Measurements from ENCODE around the gene OR4F15.
"Not testable (repeated sequence)": the region's sequence is repeated elsewhere in the genome, so short reads cannot be mapped to it uniquely, and the experiment has no call there.

The OR4F15 gene

GRCh38 chr15:101811902-101812301, at the start of gene OR4F15:
TSS of gene OR4F15 (plus strand) at chr15:101812202. CDS start at chr15:101818187, 5,985 bp downstream.
- no peak for DNase-seq (ENCODE audit: low spot score)

- DNase-seq (ENCODE audit: low spot score), result not testable (repeated sequence)
These were observed 47.2 kb upstream of the OR4F15 start for GRCh38 chr15:101764669-101765339.

- not testable (repeated sequence) for DNase-seq (ENCODE audit: low spot score)
These were observed 46.7 kb upstream of the OR4F15 start for GRCh38 chr15:101765340-101765671.

GRCh38 chr15:101765772-101766456, 46.1 kb upstream of the OR4F15 start:
- DNase-seq (ENCODE audit: low spot score), result no peak

GRCh38 chr15:101767083-101767640, 44.8 kb upstream of the OR4F15 start:
- DNase-seq (ENCODE audit: low spot score), result not testable (repeated sequence)

GRCh38 chr15:101772921-101773320, 39.1 kb upstream of the OR4F15 start:
- no peak for DNase-seq (ENCODE audit: low spot score)

GRCh38 chr15:101773496-101774100, 38.4 kb upstream of the OR4F15 start:
- DNase-seq (ENCODE audit: low spot score), result no peak

GRCh38 chr15:101775136-101775535, 36.9 kb upstream of the OR4F15 start:
- DNase-seq (ENCODE audit: low spot score), result no peak

- not testable (repeated sequence) for DNase-seq (ENCODE audit: low spot score)
These were observed 33.4 kb upstream of the OR4F15 start for GRCh38 chr15:101778576-101778975.

- not testable (repeated sequence) for DNase-seq (ENCODE audit: low spot score)
These were observed 31.8 kb upstream of the OR4F15 start for GRCh38 chr15:101780225-101780624.

GRCh38 chr15:101781928-101782327, 30.1 kb upstream of the OR4F15 start:
- DNase-seq (ENCODE audit: low spot score), result no peak

GRCh38 chr15:101784644-101785043, 27.4 kb upstream of the OR4F15 start:
- no peak for DNase-seq (ENCODE audit: low spot score)

GRCh38 chr15:101786422-101786821, 25.6 kb upstream of the OR4F15 start:
- DNase-seq (ENCODE audit: low spot score), result not testable (repeated sequence)

- not testable (repeated sequence) for DNase-seq (ENCODE audit: low spot score)
These were observed 24.0 kb upstream of the OR4F15 start for GRCh38 chr15:101788001-101788400.

GRCh38 chr15:101788503-101789269, 23.3 kb upstream of the OR4F15 start:
- not testable (repeated sequence) for DNase-seq (ENCODE audit: low spot score)

GRCh38 chr15:101790748-101791147, 21.3 kb upstream of the OR4F15 start:
- DNase-seq (ENCODE audit: low spot score), result not testable (repeated sequence)

GRCh38 chr15:101793981-101794380, 18.0 kb upstream of the OR4F15 start:
- DNase-seq (ENCODE audit: low spot score), result not testable (repeated sequence)

GRCh38 chr15:101795455-101795854, 16.5 kb upstream of the OR4F15 start:
- peak; percentile 67 for DNase-seq (ENCODE audit: low spot score)

- no peak for DNase-seq (ENCODE audit: low spot score)
These were observed 12.3 kb upstream of the OR4F15 start for GRCh38 chr15:101799665-101800064.

GRCh38 chr15:101801048-101801447, 11.0 kb upstream of the OR4F15 start:
- no peak for DNase-seq (ENCODE audit: low spot score)

GRCh38 chr15:101803209-101803608, 8.8 kb upstream of the OR4F15 start, which contains the start of gene OR4F6:
TSS of gene OR4F6 (plus strand) at chr15:101803509. CDS start at chr15:101805720, 2,211 bp downstream.
- DNase-seq (ENCODE audit: low spot score), result no peak

GRCh38 chr15:101803676-101804075, 8.3 kb upstream of the OR4F15 start:
- DNase-seq (ENCODE audit: low spot score), result peak; percentile 13

All from GM03348 (cell line).